ENCODE measurements around the gene ITM2B. TPM values are rescaled to one million over a fixed set of nuclear protein-coding genes. Genes with fewer than 3 reads are reported as not detected.

ITM2B gene
- total RNA-seq, 4 donors from 2014 or later = 117 to 352 (median 310) TPM

GRCh38 chr13:48291730-48292129 is 58.7 kb downstream of the ITM2B start:
- intact Hi-C loops (cut with DNase I; ENCODE audit: low total_unique reads) = no loop called here
- DNase-seq = no peak
- no peak for TF ChIP-seq EP300 (IDR thresholded peaks at IDR 0.05; ENCODE audit: low read depth)
- TF ChIP-seq POLR2AphosphoS5 (IDR thresholded peaks at IDR 0.05) = no peak
- TF ChIP-seq POLR2A (IDR thresholded peaks at IDR 0.05) = no peak
- no peak for TF ChIP-seq CTCF (IDR thresholded peaks at IDR 0.05)
- Histone ChIP-seq H3K4me3 (no peak overlapping the region), H3K27me3 (no peaks in the 10 kb centered on the region), H3K4me1 (no peaks in the 10 kb centered on the region), H3K9me3 (no peaks in the 10 kb centered on the region), H3K36me3 (no peaks in the 10 kb centered on the region), H3K27ac (no peak overlapping the region)
- WGBS, 2 donors (ENCODE audit: low coverage in 1 of 2) = 20 to 64% methylated on average over 1 to 2 of the region's 2 CpGs
- in situ Hi-C loops (cut with MboI; ENCODE audit: low pct_ligation_motif_present in 1 of 4, low pct_unique_long_range_greater_than_20kb in 1 of 4, low sequenced_read_pairs in 3 of 4) = no loop called here

- H3K4me3 ChIP-seq = no peak overlapping the region
- no peaks in the 10 kb centered on the region for H3K36me3 ChIP-seq
- intact Hi-C loops (cut with DNase I; ENCODE audit: low total_unique reads) (no loop called here), in situ Hi-C loops (cut with MboI; ENCODE audit: low pct_ligation_motif_present in 1 of 4, low pct_unique_long_range_greater_than_20kb in 1 of 4, low sequenced_read_pairs in 3 of 4) (no loop called here)
- 67 to 74% methylated on average over 3 to 4 of the region's 4 CpGs for WGBS, 2 donors (ENCODE audit: low coverage in 1 of 2)
- no peaks in the 10 kb centered on the region for H3K4me1 ChIP-seq
- no peak for TF ChIP-seq POLR2A (IDR thresholded peaks at IDR 0.05)
- no peak for TF ChIP-seq POLR2AphosphoS5 (IDR thresholded peaks at IDR 0.05)
- no peak for TF ChIP-seq EP300 (IDR thresholded peaks at IDR 0.05; ENCODE audit: low read depth)
- TF ChIP-seq CTCF (IDR thresholded peaks at IDR 0.05) = no peak
- no peaks in the 10 kb centered on the region for H3K27me3 ChIP-seq
- H3K9me3 ChIP-seq = no peaks in the 10 kb centered on the region
- H3K27ac ChIP-seq = no peak overlapping the region
- DNase-seq = no peak
Measured at GRCh38 chr13:48292650-48293049, 59.6 kb downstream of the ITM2B start.

- no peak overlapping the region for H3K4me3 ChIP-seq
- H3K27me3 ChIP-seq = no peaks in the 10 kb centered on the region
- no peak for TF ChIP-seq POLR2AphosphoS5 (IDR thresholded peaks at IDR 0.05)
- no peaks in the 10 kb centered on the region for H3K9me3 ChIP-seq
- DNase-seq = no peak
- intact Hi-C loops (cut with DNase I; ENCODE audit: low total_unique reads) (no loop called here), in situ Hi-C loops (cut with MboI; ENCODE audit: low pct_ligation_motif_present in 1 of 4, low pct_unique_long_range_greater_than_20kb in 1 of 4, low sequenced_read_pairs in 3 of 4) (no loop called here)
- no peak overlapping the region for H3K27ac ChIP-seq
- H3K4me1 ChIP-seq = no peaks in the 10 kb centered on the region
- WGBS, 2 donors (ENCODE audit: low coverage in 1 of 2) = 80 to 98% methylated on average over 1 to 2 of the region's 2 CpGs
- no peaks in the 10 kb centered on the region for H3K36me3 ChIP-seq
Measured at GRCh38 chr13:48294653-48295052, 61.6 kb downstream of the ITM2B start.

GRCh38 chr13:48295271-48295670 is 62.3 kb downstream of the ITM2B start:
- DNase-seq = no peak
- WGBS, 2 donors (ENCODE audit: low coverage in 1 of 2) = 86 to 94% methylated on average over 1 of the region's 1 CpG
- in situ Hi-C loops (cut with MboI; ENCODE audit: low pct_ligation_motif_present in 1 of 4, low pct_unique_long_range_greater_than_20kb in 1 of 4, low sequenced_read_pairs in 3 of 4) (no loop called here), intact Hi-C loops (cut with DNase I; ENCODE audit: low total_unique reads) (no loop called here)
- no peaks in the 10 kb centered on the region for H3K36me3 ChIP-seq
- no peak overlapping the region for H3K27ac ChIP-seq
- no peaks in the 10 kb centered on the region for H3K9me3 ChIP-seq
- H3K27me3 ChIP-seq = no peaks in the 10 kb centered on the region
- TF ChIP-seq POLR2A (IDR thresholded peaks at IDR 0.05) (no peak), EP300 (IDR thresholded peaks at IDR 0.05; ENCODE audit: low read depth) (no peak), POLR2AphosphoS5 (IDR thresholded peaks at IDR 0.05) (no peak), CTCF (IDR thresholded peaks at IDR 0.05) (no peak)
- H3K4me3 ChIP-seq = no peak overlapping the region
- H3K4me1 ChIP-seq = no peaks in the 10 kb centered on the region

GRCh38 chr13:48296528-48296927 is 63.5 kb downstream of the ITM2B start:
- TF ChIP-seq POLR2AphosphoS5 (IDR thresholded peaks at IDR 0.05) (no peak), POLR2A (IDR thresholded peaks at IDR 0.05) (no peak), EP300 (IDR thresholded peaks at IDR 0.05; ENCODE audit: low read depth) (no peak), CTCF (IDR thresholded peaks at IDR 0.05) (no peak)
- Histone ChIP-seq H3K4me1 (no peaks in the 10 kb centered on the region), H3K4me3 (no peak overlapping the region), H3K27ac (no peak overlapping the region), H3K36me3 (no peaks in the 10 kb centered on the region), H3K9me3 (no peaks in the 10 kb centered on the region), H3K27me3 (no peaks in the 10 kb centered on the region)
- DNase-seq = no peak
- in situ Hi-C loops (cut with MboI; ENCODE audit: low pct_ligation_motif_present in 1 of 4, low pct_unique_long_range_greater_than_20kb in 1 of 4, low sequenced_read_pairs in 3 of 4) = no loop called here
- WGBS, 2 donors (ENCODE audit: low coverage in 1 of 2) = 55 to 86% methylated on average over 2 of the region's 2 CpGs
- intact Hi-C loops (cut with DNase I; ENCODE audit: low total_unique reads) = no loop called here

All from transverse colon (tissue), 4 donors.